Colonic mucosa (tissue), 4 donors: ENCODE data around the gene TSPAN11. TPM values are rescaled to one million over a fixed set of nuclear protein-coding genes. Genes with fewer than 3 reads are reported as not detected.

Experiments used
- DNase-seq: peaks from one replicate; pipeline ENCODE4 v3.0.0-alpha.2; 2020
- H3K27ac ChIP-seq: fragments of 200-600 bp; one replicate; pipeline ENCODE4 v1.8.0; 2021
- H3K27me3 ChIP-seq: fragments of 200-600 bp; one replicate; pipeline ENCODE4 v1.8.0; 2021
- H3K36me3 ChIP-seq: fragments of 200-600 bp; one replicate; pipeline ENCODE4 v1.8.0; 2021
- H3K4me1 ChIP-seq: fragments of 200-600 bp; one replicate; pipeline ENCODE4 v1.8.0; 2021; ENCODE audit warnings: mild to moderate bottlenecking
- H3K4me3 ChIP-seq: fragments of 200-600 bp; one replicate; pipeline ENCODE4 v1.8.0; 2021
- H3K9ac ChIP-seq, 2 donors: one replicate each; pipeline ENCODE4 v1.7.0; 2013; ENCODE audit warnings: control low read depth in 2 of 2, low read depth in 2 of 2, low read length in 2 of 2
- H3K9me3 ChIP-seq: fragments of 200-600 bp; one replicate; pipeline ENCODE4 v1.8.0; 2021
- CTCF ChIP-seq: fragments of 200-600 bp; IDR thresholded peaks from one replicate; pipeline ENCODE4 v1.8.0; 2022; ENCODE audit warnings: antibody characterized with exemption, mild to moderate bottlenecking
- intact Hi-C: fragments of 100-400 bp; cut with DNase I; formaldehyde crosslinking; loops from one replicate; pipeline ENCODE4 v1.14.1; 2022
- total RNA-seq, 2 donors: library from RNA; stranded (reverse); fragmentation: NEBNext Ultra II Directional in 1 of 2; extraction: Animal tissue kit (Norgen Biotek cat#: 25700) in 1 of 2; gene quantifications; one replicate each; pipeline ENCODE4 v1.2.1, GENCODE V29; 2021
- donor health status: healthy.
- donor health status: DM: no; HTN: no; CAD: no.
- donor health status: DM: no; HTN: no; CAD: no.

TSPAN11 gene
- total RNA-seq, 2 donors from 2014 or later, result 1.3 to 8.2 TPM

GRCh38 chr12:31019976-31020375 lies 93.4 kb downstream of the TSPAN11 start:
- Histone ChIP-seq H3K4me3 (no peak overlapping the region), H3K9me3 (no peaks in the 10 kb centered on the region), H3K36me3 (no peaks in the 10 kb centered on the region), H3K4me1 (no peaks in the 10 kb centered on the region), H3K27me3 (no peaks in the 10 kb centered on the region), H3K27ac (no peak overlapping the region), H3K9ac (no peak overlapping the region)
- no peak for DNase-seq
- intact Hi-C loops, result no loop called here
- TF ChIP-seq CTCF, result no peak

- Histone ChIP-seq H3K36me3 (no peaks in the 10 kb centered on the region), H3K9me3 (no peaks in the 10 kb centered on the region), H3K27ac (no peak overlapping the region), H3K9ac (no peak overlapping the region), H3K27me3 (no peaks in the 10 kb centered on the region), H3K4me1 (no peaks in the 10 kb centered on the region), H3K4me3 (no peak overlapping the region)
- intact Hi-C loops, result no loop called here
- DNase-seq, result no peak
- no peak for TF ChIP-seq CTCF
Measured at GRCh38 chr12:31020385-31021166, 94.0 kb downstream of the TSPAN11 start.

- no peaks in the 10 kb centered on the region for H3K4me1 ChIP-seq
- no peak for TF ChIP-seq CTCF
- no peaks in the 10 kb centered on the region for H3K9me3 ChIP-seq
- no peak for DNase-seq
- H3K9ac ChIP-seq, result no peak overlapping the region
- intact Hi-C loops, result no loop called here
- H3K27ac ChIP-seq, result no peak overlapping the region
- H3K4me3 ChIP-seq, result no peak overlapping the region
- H3K27me3 ChIP-seq, result no peaks in the 10 kb centered on the region
- no peaks in the 10 kb centered on the region for H3K36me3 ChIP-seq
Measured at GRCh38 chr12:31021181-31021580, 94.6 kb downstream of the TSPAN11 start.

GRCh38 chr12:31021809-31022494 lies 95.4 kb downstream of the TSPAN11 start:
- intact Hi-C loops, result no loop called here
- Histone ChIP-seq H3K27ac (no peak overlapping the region), H3K4me3 (no peak overlapping the region), H3K36me3 (no peaks in the 10 kb centered on the region), H3K27me3 (no peaks in the 10 kb centered on the region), H3K9ac (no peak overlapping the region), H3K9me3 (no peaks in the 10 kb centered on the region), H3K4me1 (no peaks in the 10 kb centered on the region)
- no peak for TF ChIP-seq CTCF
- DNase-seq, result no peak

GRCh38 chr12:31023271-31023724 lies 96.8 kb downstream of the TSPAN11 start:
- no peak for TF ChIP-seq CTCF
- intact Hi-C loops, result no loop called here
- H3K9me3 ChIP-seq, result no peaks in the 10 kb centered on the region
- H3K9ac ChIP-seq, result no peak overlapping the region
- DNase-seq, result no peak
- no peak overlapping the region for H3K4me3 ChIP-seq
- H3K27me3 ChIP-seq, result no peaks in the 10 kb centered on the region
- no peaks in the 10 kb centered on the region for H3K36me3 ChIP-seq
- no peak overlapping the region for H3K27ac ChIP-seq
- no peaks in the 10 kb centered on the region for H3K4me1 ChIP-seq
